HepG2 (cell line): ENCODE data around the gene BHLHE23. TPM values are rescaled to one million over a fixed set of nuclear protein-coding genes. Genes with fewer than 3 reads are reported as not detected.

Experiments
- CC2D1A ChIP-seq: sonication (generic); formaldehyde crosslinking; IDR thresholded peaks from 2 replicates; pipeline ENCODE4 v1.8.1; 2023; ENCODE audit warnings: mild to moderate bottlenecking, missing genetic modification reagents
- CREM ChIP-seq, 2 experiments: sonication (generic) in 1 of 2; formaldehyde crosslinking in 1 of 2; IDR thresholded peaks; 2 replicates each; pipeline versions ENCODE4 v1.4.0 to v1.6.1; 2016 to 2020; ENCODE audit warnings: antibody characterized with exemption in 1 of 2, mild to moderate bottlenecking in 1 of 2, missing genetic modification reagents in 1 of 2
- DDIT3 ChIP-seq: sonication (generic); formaldehyde crosslinking; IDR thresholded peaks from 2 replicates; pipeline ENCODE4 v1.4.0; 2020; ENCODE audit warnings: mild to moderate bottlenecking, missing genetic modification reagents
- EP300 ChIP-seq, 3 experiments: sonication (generic) in 1 of 3; formaldehyde crosslinking in 1 of 3; IDR thresholded peaks; 2 replicates each; pipeline versions ENCODE4 v1.5.1 to v1.6.1; 2011 to 2020; ENCODE audit warnings: low read depth in 2 of 3, low read length in 2 of 3, borderline replicate concordance in 1 of 3, improper control_type of control experiment in 1 of 3, mild to moderate bottlenecking in 1 of 3, missing genetic modification reagents in 1 of 3, moderate library complexity in 1 of 3
- GLI4 ChIP-seq: sonication (generic); formaldehyde crosslinking; IDR thresholded peaks from 2 replicates; pipeline ENCODE4 v1.5.1; 2020; ENCODE audit warnings: missing genetic modification reagents, mild to moderate bottlenecking, moderate library complexity, borderline replicate concordance
- GLMP ChIP-seq: sonication (generic); formaldehyde crosslinking; IDR thresholded peaks from 2 replicates; pipeline ENCODE4 v1.9.0; 2021; ENCODE audit warnings: missing genetic modification reagents, mild to moderate bottlenecking, borderline replicate concordance
- HDAC1 ChIP-seq: sonication (generic); formaldehyde crosslinking; IDR thresholded peaks from 2 replicates; pipeline ENCODE4 v1.5.1; 2020; ENCODE audit warnings: mild to moderate bottlenecking, missing genetic modification reagents
- HMG20B ChIP-seq: conservative IDR thresholded peaks from 2 replicates; pipeline ENCODE4 v1.6.1; 2016; ENCODE audit warnings: missing genetic modification reagents, missing compliant biosample characterization
- MAF1 ChIP-seq: sonication (generic); formaldehyde crosslinking; IDR thresholded peaks from 2 replicates; pipeline ENCODE4 v1.5.0; 2020; ENCODE audit warnings: missing genetic modification reagents, borderline replicate concordance
- MED8 ChIP-seq: sonication (generic); formaldehyde crosslinking; IDR thresholded peaks from 2 replicates; pipeline ENCODE4 v1.8.1; 2023; ENCODE audit warnings: mild to moderate bottlenecking, missing genetic modification reagents; ENCODE audit not compliant: insufficient replicate concordance
- PATZ1 ChIP-seq: sonication (generic); formaldehyde crosslinking; IDR thresholded peaks from 2 replicates; pipeline ENCODE4 v1.4.0; 2020; ENCODE audit warnings: missing genetic modification reagents
- PAWR ChIP-seq: sonication (generic); formaldehyde crosslinking; IDR thresholded peaks from 2 replicates; pipeline ENCODE4 v1.4.0; 2020; ENCODE audit warnings: missing genetic modification reagents, mild to moderate bottlenecking, borderline replicate concordance
- PCBP2 ChIP-seq: fragments of 200-400 bp; formaldehyde crosslinking; optimal IDR thresholded peaks from 2 replicates; pipeline ENCODE3; 2018; ENCODE audit warnings: low read length, low read depth; ENCODE audit not compliant: poor library complexity, severe bottlenecking
- SMARCC2 ChIP-seq: fragments of 450-650 bp; IDR thresholded peaks from 2 replicates; pipeline ENCODE4 v1.6.1; 2017; ENCODE audit warnings: antibody characterized with exemption, mild to moderate bottlenecking
- ZNF225 ChIP-seq: sonication (generic); formaldehyde crosslinking; IDR thresholded peaks from 2 replicates; pipeline ENCODE4 v1.4.0; 2020; ENCODE audit warnings: mild to moderate bottlenecking, missing genetic modification reagents
- ZNF777 ChIP-seq: sonication (generic); formaldehyde crosslinking; IDR thresholded peaks from 2 replicates; pipeline ENCODE4 v1.4.0; 2020; ENCODE audit warnings: missing genetic modification reagents
- polyA plus RNA-seq, 8 experiments: library from polyadenylated mRNA; depleted of rRNA in 3 of 8; stranded (reverse) in 7 of 8; unstranded in 1 of 8; fragments of >200 nt; fragmentation: Illumina TruSeq in 4 of 8; extraction: Trizol in 4 of 8; gene quantifications; 2 replicates each; pipeline versions ENCODE4 v1.2.1 to v1.2.3, GENCODE V29; 2011 to 2016; ENCODE audit warnings: low read depth in 4 of 8, missing spikeins in 1 of 8, mixed read lengths in 1 of 8; ENCODE audit not compliant: insufficient read depth in 1 of 8
- total RNA-seq, 5 experiments: library from RNA; depleted of rRNA; stranded (reverse); fragments of >200 nt; fragmentation: Illumina TruSeq; extraction: Trizol; gene quantifications; 2 replicates each; pipeline ENCODE4 v1.2.3, GENCODE V29; 2016; ENCODE audit warnings: low read depth in 1 of 5
- TF ChIP-seq, protein P1 (sequence below): sonication (generic); formaldehyde crosslinking; IDR thresholded peaks from 2 replicates; pipeline ENCODE4 v1.8.1; 2023; ENCODE audit warnings: mild to moderate bottlenecking, missing genetic modification reagents
- TF ChIP-seq, protein P2 (sequence below): sonication (generic); formaldehyde crosslinking; IDR thresholded peaks from 2 replicates; pipeline ENCODE4 v1.8.1; 2023; ENCODE audit warnings: mild to moderate bottlenecking, missing genetic modification reagents
- TF ChIP-seq, protein P3 (sequence below): sonication (generic); formaldehyde crosslinking; IDR thresholded peaks from 2 replicates; pipeline ENCODE4 v1.8.0; 2022; ENCODE audit warnings: missing genetic modification reagents, mild to moderate bottlenecking, borderline replicate concordance

Gene BHLHE23
- total and polyA plus RNA-seq, 2 of the 13 experiments (the other 11 are each of a cell fraction or from before 2014, with no cell fraction given) = not detected

DNA sequence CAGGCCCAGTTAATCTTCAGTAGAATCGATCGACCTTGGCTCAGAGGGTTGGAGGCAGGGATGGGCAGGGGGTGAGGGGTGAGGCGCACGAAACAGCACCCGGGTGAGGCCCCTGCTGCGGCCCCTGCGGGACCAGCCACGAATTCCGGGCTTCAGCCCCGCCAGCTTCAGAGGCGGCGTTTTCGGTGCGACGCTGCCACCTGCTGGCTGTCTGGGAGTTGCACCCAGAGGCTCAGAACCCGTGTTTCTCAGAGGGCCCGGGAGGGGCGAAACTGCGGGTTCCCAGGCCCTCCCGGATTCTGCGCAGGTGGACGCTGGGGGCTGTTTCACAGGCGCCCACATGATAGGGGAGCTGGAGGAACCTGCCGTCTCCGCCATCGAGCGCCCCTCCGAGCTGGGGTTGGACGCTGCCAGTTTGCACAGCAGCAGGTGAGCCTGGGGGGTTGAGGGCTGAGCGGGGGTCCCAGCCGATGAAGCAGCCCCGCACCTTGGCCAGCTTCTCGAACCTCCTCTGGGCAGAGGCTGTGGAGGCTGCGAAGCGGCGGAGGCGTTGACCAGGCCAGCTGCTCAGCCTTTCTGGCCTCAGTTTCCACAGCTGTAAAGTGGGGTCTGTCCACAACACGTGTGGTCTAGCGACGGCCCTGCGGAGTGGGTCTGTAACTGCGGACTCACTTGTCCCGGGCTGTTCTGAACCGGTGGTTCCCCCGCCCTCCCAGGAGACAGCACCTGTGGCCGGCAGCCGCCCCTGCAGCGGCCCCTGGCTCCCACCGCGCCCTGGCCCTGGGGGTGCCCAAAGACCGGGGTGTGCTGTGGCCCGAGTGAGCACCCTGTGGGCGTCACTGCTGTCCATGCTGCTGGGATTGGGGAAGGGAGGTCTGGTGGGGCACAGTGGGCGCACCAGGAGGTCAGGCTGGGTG lies 2.5 kb upstream of the BHLHE23 start (continued):
- no peak for TF ChIP-seq GLMP (CRISPR knock-in tag)
- TF ChIP-seq DDIT3 (CRISPR knock-in tag) = no peak
- TF ChIP-seq PAWR (CRISPR knock-in tag) = no peak
- no peak for TF ChIP-seq CREM (IDR thresholded peaks at IDR 0.05)
- TF ChIP-seq CREM (CRISPR knock-in tag; IDR thresholded peaks at IDR 0.05) = no peak
- TF ChIP-seq PATZ1 (CRISPR knock-in tag) = peak; percentile 90
- TF ChIP-seq ZNF777 (CRISPR knock-in tag) = peak; percentile 71
- no peak for TF ChIP-seq PCBP2
- no peak for TF ChIP-seq GLI4 (CRISPR knock-in tag)
- TF ChIP-seq, protein P1, sequence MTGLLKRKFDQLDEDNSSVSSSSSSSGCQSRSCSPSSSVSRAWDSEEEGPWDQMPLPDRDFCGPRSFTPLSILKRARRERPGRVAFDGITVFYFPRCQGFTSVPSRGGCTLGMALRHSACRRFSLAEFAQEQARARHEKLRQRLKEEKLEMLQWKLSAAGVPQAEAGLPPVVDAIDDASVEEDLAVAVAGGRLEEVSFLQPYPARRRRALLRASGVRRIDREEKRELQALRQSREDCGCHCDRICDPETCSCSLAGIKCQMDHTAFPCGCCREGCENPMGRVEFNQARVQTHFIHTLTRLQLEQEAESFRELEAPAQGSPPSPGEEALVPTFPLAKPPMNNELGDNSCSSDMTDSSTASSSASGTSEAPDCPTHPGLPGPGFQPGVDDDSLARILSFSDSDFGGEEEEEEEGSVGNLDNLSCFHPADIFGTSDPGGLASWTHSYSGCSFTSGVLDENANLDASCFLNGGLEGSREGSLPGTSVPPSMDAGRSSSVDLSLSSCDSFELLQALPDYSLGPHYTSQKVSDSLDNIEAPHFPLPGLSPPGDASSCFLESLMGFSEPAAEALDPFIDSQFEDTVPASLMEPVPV (CRISPR knock-in tag) = peak; percentile 53; the same call in 1 of the 2 replicates
- peak; percentile 57; the same call in 1 of the 2 replicates for TF ChIP-seq HDAC1 (CRISPR knock-in tag)
- TF ChIP-seq, protein P2, sequence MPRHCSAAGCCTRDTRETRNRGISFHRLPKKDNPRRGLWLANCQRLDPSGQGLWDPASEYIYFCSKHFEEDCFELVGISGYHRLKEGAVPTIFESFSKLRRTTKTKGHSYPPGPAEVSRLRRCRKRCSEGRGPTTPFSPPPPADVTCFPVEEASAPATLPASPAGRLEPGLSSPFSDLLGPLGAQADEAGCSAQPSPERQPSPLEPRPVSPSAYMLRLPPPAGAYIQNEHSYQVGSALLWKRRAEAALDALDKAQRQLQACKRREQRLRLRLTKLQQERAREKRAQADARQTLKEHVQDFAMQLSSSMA (CRISPR knock-in tag) = 0 out of 2 replicates have a peak, but pooled peaks have one; percentile 22
- TF ChIP-seq EP300 (IDR thresholded peaks at IDR 0.05; ENCODE audit: low read depth in 2 of 2, low read length in 2 of 2) = peak in 1 of 2 experiments; percentile 44; a peak in 1 of 4 replicates
- no peak for TF ChIP-seq EP300 (CRISPR knock-in tag; IDR thresholded peaks at IDR 0.05; ENCODE audit: borderline replicate concordance)
- no peak for TF ChIP-seq ZNF225 (CRISPR knock-in tag)
- TF ChIP-seq, protein P3, sequence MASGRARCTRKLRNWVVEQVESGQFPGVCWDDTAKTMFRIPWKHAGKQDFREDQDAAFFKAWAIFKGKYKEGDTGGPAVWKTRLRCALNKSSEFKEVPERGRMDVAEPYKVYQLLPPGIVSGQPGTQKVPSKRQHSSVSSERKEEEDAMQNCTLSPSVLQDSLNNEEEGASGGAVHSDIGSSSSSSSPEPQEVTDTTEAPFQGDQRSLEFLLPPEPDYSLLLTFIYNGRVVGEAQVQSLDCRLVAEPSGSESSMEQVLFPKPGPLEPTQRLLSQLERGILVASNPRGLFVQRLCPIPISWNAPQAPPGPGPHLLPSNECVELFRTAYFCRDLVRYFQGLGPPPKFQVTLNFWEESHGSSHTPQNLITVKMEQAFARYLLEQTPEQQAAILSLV (CRISPR knock-in tag) = no peak; the same call in 1 of the 2 replicates
- no peak for TF ChIP-seq MED8 (CRISPR knock-in tag)
- TF ChIP-seq MAF1 = no peak; the same call in 1 of the 2 replicates
- TF ChIP-seq HMG20B = peak; percentile 54; the same call in 1 of the 2 replicates
- TF ChIP-seq SMARCC2 = no peak
- TF ChIP-seq CC2D1A (CRISPR knock-in tag) = no peak
